GM06990 (cell line): ENCODE data around the gene SIM2.

Experiments
- DNase-seq: peaks from one replicate; pipeline ENCODE4 v3.0.0-alpha.2; 2011; ENCODE audit not compliant: insufficient read length; ENCODE audit errors: extremely low read depth
- H3K27me3 ChIP-seq: replicated peaks from 2 replicates; pipeline ENCODE4 v1.6.0; 2011; ENCODE audit warnings: low read length; ENCODE audit not compliant: control insufficient read depth, insufficient read depth
- H3K36me3 ChIP-seq: 2 replicates; pipeline ENCODE4 v1.5.1; 2011; ENCODE audit warnings: low read length; ENCODE audit not compliant: control insufficient read depth, insufficient read depth
- H3K4me3 ChIP-seq: replicated peaks from 2 replicates; pipeline ENCODE4 v1.5.1; 2011; ENCODE audit warnings: low read depth, mild to moderate bottlenecking, control low read depth, low read length
- CTCF ChIP-seq: IDR thresholded peaks from 2 replicates; pipeline ENCODE4 v1.5.1; 2011; ENCODE audit warnings: low read length, control low read depth, mild to moderate bottlenecking, inconsistent platforms; ENCODE audit not compliant: insufficient read depth, poor library complexity, severe bottlenecking

SIM2 gene

GRCh38 chr21:36749935-36750575 is 51.1 kb downstream of the SIM2 start:
- DNase-seq: no peak
- no peaks in the 10 kb centered on the region; the same call in none of the 2 replicates for H3K27me3 ChIP-seq
- no peak for TF ChIP-seq CTCF
- H3K4me3 ChIP-seq: no peak overlapping the region
- no peaks in the 10 kb centered on the region for H3K36me3 ChIP-seq

GRCh38 chr21:36750576-36750959 is 51.7 kb downstream of the SIM2 start:
- no peaks in the 10 kb centered on the region for H3K36me3 ChIP-seq
- no peaks in the 10 kb centered on the region; the same call in none of the 2 replicates for H3K27me3 ChIP-seq
- TF ChIP-seq CTCF: no peak
- DNase-seq: no peak
- H3K4me3 ChIP-seq: no peak overlapping the region

GRCh38 chr21:36751383-36751782 is 52.5 kb downstream of the SIM2 start:
- H3K4me3 ChIP-seq: no peak overlapping the region
- no peak for DNase-seq
- H3K27me3 ChIP-seq: no peaks in the 10 kb centered on the region; the same call in 1 of the 2 replicates
- no peaks in the 10 kb centered on the region for H3K36me3 ChIP-seq
- TF ChIP-seq CTCF: no peak

GRCh38 chr21:36753556-36753955 is 54.6 kb downstream of the SIM2 start:
- no peak overlapping the region for H3K4me3 ChIP-seq
- no peak for DNase-seq
- H3K27me3 ChIP-seq: no peaks in the 10 kb centered on the region; the same call in 1 of the 2 replicates
- no peak for TF ChIP-seq CTCF
- H3K36me3 ChIP-seq: no peaks in the 10 kb centered on the region

- no peak overlapping the region for H3K4me3 ChIP-seq
- no peak for DNase-seq
Measured at GRCh38 chr21:36754241-36754898, 55.5 kb downstream of the SIM2 start.

More at GRCh38 chr21:36754241-36754898, 55.5 kb downstream of the SIM2 start:
- Histone ChIP-seq H3K36me3 (no peaks in the 10 kb centered on the region), H3K27me3 (no peaks in the 10 kb centered on the region)
- TF ChIP-seq CTCF: no peak
